Prostate gland (tissue), 2 donors: ENCODE results near the gene GATB.

Experiments used
- POLR2A ChIP-seq: fragments of 450-650 bp; IDR thresholded peaks from one replicate; pipeline ENCODE4 v1.6.1; 2016; ENCODE audit warnings: antibody characterized with exemption, mild to moderate bottlenecking
- POLR2AphosphoS5 ChIP-seq: sonication (generic); formaldehyde crosslinking; IDR thresholded peaks from one replicate; pipeline ENCODE4 v1.6.1; 2017; ENCODE audit warnings: antibody characterized with exemption
- TF ChIP-seq, protein P1 (sequence below), 4 experiments: fragments of 200-600 bp in 2 of 4; fragments of 450-650 bp in 2 of 4; sonication (generic) in 2 of 4; IDR thresholded peaks; 1 replicate in 3 of 4; 2 replicates in 1 of 4; pipeline ENCODE4 v1.5.1; 2016 to 2019; ENCODE audit warnings: antibody characterized with exemption in 4 of 4, mild to moderate bottlenecking in 2 of 4, moderate library complexity in 2 of 4

DNA sequence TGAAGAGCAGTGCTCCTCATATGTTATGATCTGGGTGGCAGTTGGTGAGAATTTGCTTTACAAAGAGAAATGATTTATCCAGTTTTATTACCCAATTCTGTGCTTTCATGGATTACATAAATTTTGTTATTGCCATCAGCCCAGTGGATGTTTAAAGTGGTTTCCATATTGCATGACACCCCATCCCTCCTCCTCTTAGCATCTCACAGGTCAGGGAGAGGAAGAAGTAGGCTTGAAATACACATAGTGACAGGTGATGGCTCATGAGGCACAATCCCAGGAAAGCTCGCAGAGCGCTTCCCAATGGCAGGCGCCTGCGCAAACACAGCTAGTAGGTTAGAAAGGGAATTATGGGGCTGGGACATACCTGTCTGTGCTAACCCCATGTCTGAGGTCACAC is 47.7 kb upstream of the GATB start:
- TF ChIP-seq, protein P1, sequence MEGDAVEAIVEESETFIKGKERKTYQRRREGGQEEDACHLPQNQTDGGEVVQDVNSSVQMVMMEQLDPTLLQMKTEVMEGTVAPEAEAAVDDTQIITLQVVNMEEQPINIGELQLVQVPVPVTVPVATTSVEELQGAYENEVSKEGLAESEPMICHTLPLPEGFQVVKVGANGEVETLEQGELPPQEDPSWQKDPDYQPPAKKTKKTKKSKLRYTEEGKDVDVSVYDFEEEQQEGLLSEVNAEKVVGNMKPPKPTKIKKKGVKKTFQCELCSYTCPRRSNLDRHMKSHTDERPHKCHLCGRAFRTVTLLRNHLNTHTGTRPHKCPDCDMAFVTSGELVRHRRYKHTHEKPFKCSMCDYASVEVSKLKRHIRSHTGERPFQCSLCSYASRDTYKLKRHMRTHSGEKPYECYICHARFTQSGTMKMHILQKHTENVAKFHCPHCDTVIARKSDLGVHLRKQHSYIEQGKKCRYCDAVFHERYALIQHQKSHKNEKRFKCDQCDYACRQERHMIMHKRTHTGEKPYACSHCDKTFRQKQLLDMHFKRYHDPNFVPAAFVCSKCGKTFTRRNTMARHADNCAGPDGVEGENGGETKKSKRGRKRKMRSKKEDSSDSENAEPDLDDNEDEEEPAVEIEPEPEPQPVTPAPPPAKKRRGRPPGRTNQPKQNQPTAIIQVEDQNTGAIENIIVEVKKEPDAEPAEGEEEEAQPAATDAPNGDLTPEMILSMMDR (IDR thresholded peaks at IDR 0.05): no peak
- TF ChIP-seq POLR2AphosphoS5 (no peak), POLR2A (no peak)
